Lung (tissue), 12 donors: ENCODE results near the gene ZC3H13. TPM values are rescaled to one million over a fixed set of nuclear protein-coding genes. Genes with fewer than 3 reads are reported as not detected.

Experiments used
- ATAC-seq: fragments of 200-7000 bp; cut with Tn5 transposase; one replicate; pipeline ENCODE4 v1.9.1; 2020; ENCODE audit warnings: moderate number of reproducible peaks; ENCODE audit not compliant: insufficient read depth, low FRiP score
- DNase-seq, 3 donors: peaks; one replicate each; pipeline ENCODE4 v3.0.0-alpha.2; 2013 to 2017
- H3K27ac ChIP-seq, 2 donors: one replicate each; pipeline ENCODE4 v1.5.1; 2013; ENCODE audit warnings: mild to moderate bottlenecking in 2 of 2, moderate library complexity in 2 of 2, control low read depth in 1 of 2, inconsistent platforms in 1 of 2, low read depth in 1 of 2, low read length in 1 of 2
- H3K27me3 ChIP-seq, 3 donors: one replicate each; pipeline ENCODE4 v1.5.1; 2013; ENCODE audit warnings: low read length in 2 of 3; ENCODE audit not compliant: control insufficient read depth in 3 of 3, insufficient read depth in 3 of 3
- H3K36me3 ChIP-seq, 4 donors: one replicate each; pipeline ENCODE4 v1.5.1; 2013; ENCODE audit warnings: low read length in 4 of 4, mild to moderate bottlenecking in 1 of 4, moderate library complexity in 1 of 4; ENCODE audit not compliant: control insufficient read depth in 4 of 4, insufficient read depth in 4 of 4
- H3K4me1 ChIP-seq, 5 donors: one replicate each; pipeline ENCODE4 v1.5.1; 2013; ENCODE audit warnings: low read length in 5 of 5, mild to moderate bottlenecking in 2 of 5, moderate library complexity in 1 of 5; ENCODE audit not compliant: control insufficient read depth in 5 of 5, insufficient read depth in 5 of 5
- H3K4me3 ChIP-seq: one replicate; pipeline ENCODE4 v1.5.1; 2013; ENCODE audit warnings: mild to moderate bottlenecking, control low read depth, moderate library complexity
- H3K9ac ChIP-seq, 2 donors: one replicate each; pipeline ENCODE4 v1.5.1; 2013; ENCODE audit warnings: low read length in 2 of 2, control low read depth in 1 of 2; ENCODE audit not compliant: insufficient read depth in 1 of 2
- H3K9me3 ChIP-seq, 4 donors: one replicate each; pipeline ENCODE4 v1.5.1; 2013; ENCODE audit warnings: low read length in 3 of 4, mild to moderate bottlenecking in 1 of 4, moderate library complexity in 1 of 4; ENCODE audit not compliant: control insufficient read depth in 4 of 4, insufficient read depth in 3 of 4
- CTCF ChIP-seq: IDR thresholded peaks from 2 replicates; pipeline ENCODE4 v1.5.1; 2012; ENCODE audit warnings: mild to moderate bottlenecking; ENCODE audit errors: control extremely low read depth, extremely low read depth
- WGBS, 2 donors: extraction: QIAGEN DNeasy Blood & Tissue Kit; methylation state at CpG; one replicate each; pipeline ENCODE4 v1.1.7; 2013; 5-methylcytosine and 5-hydroxymethylcytosine counted together
- polyA plus RNA-seq, 2 donors: library from polyadenylated mRNA; stranded (reverse); fragments of 200-250 nt; gene quantifications; one replicate each; pipeline ENCODE4 v1.2.1, GENCODE V29; 2013
- total RNA-seq, 2 donors: library from RNA; depleted of rRNA in 1 of 2; stranded (reverse); fragments of >200 nt in 1 of 2; gene quantifications; one replicate each; pipeline ENCODE4 v1.2.1, GENCODE V29; 2014 to 2021
- donor health status: control.
- donor health status: control.
- donor health status: Bipolar disorder and iron deficiency.
- donor health status: healthy.
- donor health status: DM: yes; HTN: yes; CAD: no.

Gene ZC3H13
- total and polyA plus RNA-seq, 4 donors: 12.6 to 54.3 (median 27.3) TPM

GRCh38 chr13:46045424-46045823 is 7.1 kb downstream of the ZC3H13 start:
- no peak for ATAC-seq

GRCh38 chr13:46043647-46044046 is 8.9 kb downstream of the ZC3H13 start:
- Histone ChIP-seq H3K4me1 (no peaks in the 10 kb centered on the region), H3K4me3 (no peak overlapping the region), H3K27me3 (no peaks in the 10 kb centered on the region), H3K36me3 (peaks cover 0 to 8% (median 2%) of the 10 kb centered on the region in 4 donors), H3K9me3 (no peaks in the 10 kb centered on the region), H3K27ac (no peak overlapping the region), H3K9ac (no peak overlapping the region)
- TF ChIP-seq CTCF: no peak
- ATAC-seq: no peak
- DNase-seq: no peak
- 96 to 98% methylated on average over 5 of the region's 5 CpGs for WGBS, 2 donors

More at GRCh38 chr13:46045424-46045823, 7.1 kb downstream of the ZC3H13 start:
- peaks cover 0 to 3% (median 0%) of the 10 kb centered on the region in 5 donors for H3K4me1 ChIP-seq
- 84 to 93% methylated on average over 2 of the region's 2 CpGs for WGBS, 2 donors
- TF ChIP-seq CTCF: no peak
- DNase-seq: no peak
- H3K9me3 ChIP-seq: no peaks in the 10 kb centered on the region
- H3K27ac ChIP-seq: no peak overlapping the region
- H3K9ac ChIP-seq: no peak overlapping the region
- no peak overlapping the region for H3K4me3 ChIP-seq
- peaks cover 0 to 6% (median 2%) of the 10 kb centered on the region in 4 donors for H3K36me3 ChIP-seq
- H3K27me3 ChIP-seq: no peaks in the 10 kb centered on the region

GRCh38 chr13:46041419-46041839 is 11.1 kb downstream of the ZC3H13 start:
- 95 to 98% methylated on average over 4 of the region's 4 CpGs for WGBS, 2 donors

More at GRCh38 chr13:46041419-46041839, 11.1 kb downstream of the ZC3H13 start:
- Histone ChIP-seq H3K4me3 (no peak overlapping the region), H3K4me1 (no peaks in the 10 kb centered on the region), H3K36me3 (peaks cover 4 to 18% (median 9%) of the 10 kb centered on the region in 4 donors), H3K27ac (no peak overlapping the region), H3K9me3 (no peaks in the 10 kb centered on the region), H3K27me3 (no peaks in the 10 kb centered on the region), H3K9ac (no peak overlapping the region)
- DNase-seq: no peak
- TF ChIP-seq CTCF: no peak
- no peak for ATAC-seq
